Measurements from ENCODE around the gene LTV1. TPM values are rescaled to one million over a fixed set of nuclear protein-coding genes. Genes with fewer than 3 reads are reported as not detected.
"Not testable (repeated sequence)": the region's sequence is repeated elsewhere in the genome, so short reads cannot be mapped to it uniquely, and the experiment has no call there.

Gene LTV1, protein sequence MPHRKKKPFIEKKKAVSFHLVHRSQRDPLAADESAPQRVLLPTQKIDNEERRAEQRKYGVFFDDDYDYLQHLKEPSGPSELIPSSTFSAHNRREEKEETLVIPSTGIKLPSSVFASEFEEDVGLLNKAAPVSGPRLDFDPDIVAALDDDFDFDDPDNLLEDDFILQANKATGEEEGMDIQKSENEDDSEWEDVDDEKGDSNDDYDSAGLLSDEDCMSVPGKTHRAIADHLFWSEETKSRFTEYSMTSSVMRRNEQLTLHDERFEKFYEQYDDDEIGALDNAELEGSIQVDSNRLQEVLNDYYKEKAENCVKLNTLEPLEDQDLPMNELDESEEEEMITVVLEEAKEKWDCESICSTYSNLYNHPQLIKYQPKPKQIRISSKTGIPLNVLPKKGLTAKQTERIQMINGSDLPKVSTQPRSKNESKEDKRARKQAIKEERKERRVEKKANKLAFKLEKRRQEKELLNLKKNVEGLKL
- total RNA-seq (2014; rRNA removed): 20.7 and 25.1 TPM in 2 replicates
- Bru-seq, nascent RNA: percentile 91 among the genes with signal in this experiment
- percentile 85 among the genes with signal in this experiment for BruChase-seq, experiment 1, labeled RNA remaining after a 6-hour chase
- percentile 86 among the genes with signal in this experiment for BruChase-seq, experiment 2, labeled RNA remaining after a 2-hour chase
- long read RNA-seq, transcript LTV1-201 (11 exons, 1,847 nt): major isoform, 45 of 59 reads
- long read RNA-seq, partial matches to known transcripts: 10 of 59 reads
- long read RNA-seq, other reads (novel, unspliced or antisense): 4 of 59 reads

DNA sequence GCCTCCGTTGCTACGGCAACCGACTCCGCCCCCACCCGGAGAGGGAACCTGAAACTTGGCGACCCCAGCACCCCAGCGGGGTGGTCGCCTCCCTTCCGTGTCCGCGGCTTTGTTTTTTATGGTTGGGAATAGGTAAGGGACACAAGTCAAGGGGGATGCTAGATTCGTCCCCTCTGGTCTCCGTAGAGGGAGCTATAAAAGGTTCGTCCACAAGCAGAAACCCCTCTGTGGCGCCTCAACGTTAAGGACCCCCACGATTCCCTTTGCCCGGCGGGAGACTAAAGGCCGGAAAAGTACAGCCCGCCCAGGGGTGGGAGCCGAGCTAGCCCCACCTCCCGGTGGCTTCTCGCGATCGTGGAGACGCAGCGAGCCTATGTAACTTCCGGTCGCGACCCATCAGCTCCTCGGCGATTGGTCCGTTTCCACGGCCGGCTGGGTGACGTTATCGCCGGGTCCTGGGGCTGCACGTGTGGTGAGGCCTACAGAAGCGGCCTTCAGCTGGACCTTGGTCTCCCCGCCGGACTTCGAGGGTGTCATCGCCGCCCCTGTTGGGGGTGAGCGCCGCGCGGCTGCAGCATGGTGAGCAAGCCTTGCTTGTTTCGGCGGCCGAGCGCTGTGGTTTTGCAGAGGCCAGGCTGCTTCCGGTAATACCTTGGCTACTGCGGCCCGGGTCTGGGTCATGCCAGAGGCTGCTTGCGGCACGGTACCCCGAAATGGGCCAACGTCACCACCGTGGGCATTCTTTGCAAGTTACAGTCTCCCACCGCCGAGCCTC lies at the start of gene LTV1:
Gene LTV1 (plus strand): TSS at position 437 of the 775 bp plus-strand sequence. CDS start 140 bp downstream, at position 577.
- H2AFZ ChIP-seq (ENCODE audit: low read length): peak within 1 kb of the TSS; percentile 97
- DNase-seq (peak; percentile 92), ATAC-seq (peak; percentile 98)
- peak within 1 kb of the TSS; percentile 97 for H3K4me2 ChIP-seq (ENCODE audit: low read length)
- CTCF ChIA-PET: interaction anchor here (0.5 to 2.1 kb wide), 2 partner anchors 268 to 1368 kb away, joined by 3 to 11 read pairs; no protein-coding TSS in a partner anchor
- H3K4me1 ChIP-seq (ENCODE audit: insufficient read depth, low read length): peaks cover 9% of the 10 kb centered on the region; the same call in 1 of the 2 replicates
- intact Hi-C loops (cut with micrococcal nuclease): loop anchor here (5.0 to 10.0 kb wide), 3 partner anchors 98 to 266 kb away; partner anchors contain the start of gene PHACTR2
- TF ChIP-seq, protein P1, sequence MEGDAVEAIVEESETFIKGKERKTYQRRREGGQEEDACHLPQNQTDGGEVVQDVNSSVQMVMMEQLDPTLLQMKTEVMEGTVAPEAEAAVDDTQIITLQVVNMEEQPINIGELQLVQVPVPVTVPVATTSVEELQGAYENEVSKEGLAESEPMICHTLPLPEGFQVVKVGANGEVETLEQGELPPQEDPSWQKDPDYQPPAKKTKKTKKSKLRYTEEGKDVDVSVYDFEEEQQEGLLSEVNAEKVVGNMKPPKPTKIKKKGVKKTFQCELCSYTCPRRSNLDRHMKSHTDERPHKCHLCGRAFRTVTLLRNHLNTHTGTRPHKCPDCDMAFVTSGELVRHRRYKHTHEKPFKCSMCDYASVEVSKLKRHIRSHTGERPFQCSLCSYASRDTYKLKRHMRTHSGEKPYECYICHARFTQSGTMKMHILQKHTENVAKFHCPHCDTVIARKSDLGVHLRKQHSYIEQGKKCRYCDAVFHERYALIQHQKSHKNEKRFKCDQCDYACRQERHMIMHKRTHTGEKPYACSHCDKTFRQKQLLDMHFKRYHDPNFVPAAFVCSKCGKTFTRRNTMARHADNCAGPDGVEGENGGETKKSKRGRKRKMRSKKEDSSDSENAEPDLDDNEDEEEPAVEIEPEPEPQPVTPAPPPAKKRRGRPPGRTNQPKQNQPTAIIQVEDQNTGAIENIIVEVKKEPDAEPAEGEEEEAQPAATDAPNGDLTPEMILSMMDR (conservative IDR thresholded peaks at IDR 0.05; ENCODE audit: low read depth, low read length): no peak
- no peak for TF ChIP-seq EZH2phosphoT487 (IDR thresholded peaks at IDR 0.05; ENCODE audit: borderline replicate concordance, low read length)
- no peak for TF ChIP-seq EZH2 (IDR thresholded peaks at IDR 0.05; ENCODE audit: low read length, unreplicated experiment)
- no peaks in the 10 kb centered on the region for H3K9me2 ChIP-seq (replicated peaks; ENCODE audit: low read length)
- peak within 1 kb of the TSS; percentile 98 for H3K9ac ChIP-seq (ENCODE audit: low read length)
- POLR2A ChIA-PET (ENCODE audit: unreplicated experiment): interaction anchor here (0.6 to 1.0 kb wide), 2 partner anchors 10 to 146 kb away, joined by 3 to 4 read pairs; no protein-coding TSS in a partner anchor
- peaks cover 31% of the 10 kb centered on the region for H3K36me3 ChIP-seq (ENCODE audit: low read depth, low read length)
- H3F3A ChIP-seq (ENCODE audit: low read length, unreplicated experiment): no peaks in the 10 kb centered on the region
- no TSS peak for BruUV-seq (replicated peaks)
- H3K27ac ChIP-seq (ENCODE audit: low read length): peak within 1 kb of the TSS; percentile 54
- peak within 1 kb of the TSS; percentile 85 for H3K4me3 ChIP-seq (ENCODE audit: low read length)
- no peaks in the 10 kb centered on the region for H4K20me1 ChIP-seq (ENCODE audit: low read length)
- no peaks in the 10 kb centered on the region for H3K9me3 ChIP-seq (ENCODE audit: low read length)
- H3K79me2 ChIP-seq (ENCODE audit: low read length): peaks cover 47% of the 10 kb centered on the region
- no peaks in the 10 kb centered on the region for H3K27me3 ChIP-seq (ENCODE audit: low read length)

DNA sequence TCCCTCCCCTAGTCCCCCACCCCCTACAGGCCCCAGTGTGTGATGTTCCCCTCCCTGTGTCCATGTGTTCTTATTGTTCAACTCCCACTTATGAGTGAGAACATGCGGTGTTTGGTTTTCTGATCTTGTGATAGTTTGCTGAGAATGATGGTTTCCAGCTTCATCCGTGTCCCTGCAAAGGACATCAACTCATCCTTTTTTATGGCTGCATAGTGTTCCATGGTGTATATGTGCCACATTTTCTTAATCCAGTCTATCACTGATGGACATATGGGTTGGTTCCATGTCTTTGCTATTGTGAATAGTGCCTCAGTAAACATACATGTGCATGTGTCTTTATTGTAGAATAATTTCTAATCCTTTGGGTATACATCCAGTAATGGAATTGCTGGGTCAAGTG lies 46.6 kb upstream of the LTV1 start:
- H3K27me3 ChIP-seq (ENCODE audit: low read length); BruUV-seq (replicated peaks); H4K20me1 ChIP-seq (ENCODE audit: low read length); H3K36me3 ChIP-seq (ENCODE audit: low read depth, low read length); POLR2A ChIA-PET (ENCODE audit: unreplicated experiment); H3K27ac ChIP-seq (ENCODE audit: low read length); H3F3A ChIP-seq (ENCODE audit: low read length, unreplicated experiment); H3K9me2 ChIP-seq (replicated peaks; ENCODE audit: low read length); CTCF ChIA-PET; H2AFZ ChIP-seq (ENCODE audit: low read length); DNase-seq; H3K4me3 ChIP-seq (ENCODE audit: low read length); H3K9ac ChIP-seq (ENCODE audit: low read length); H3K9me3 ChIP-seq (ENCODE audit: low read length); ATAC-seq; intact Hi-C loops (cut with micrococcal nuclease); H3K79me2 ChIP-seq (ENCODE audit: low read length); H3K4me1 ChIP-seq (ENCODE audit: insufficient read depth, low read length); H3K4me2 ChIP-seq (ENCODE audit: low read length): not testable (repeated sequence)

DNA sequence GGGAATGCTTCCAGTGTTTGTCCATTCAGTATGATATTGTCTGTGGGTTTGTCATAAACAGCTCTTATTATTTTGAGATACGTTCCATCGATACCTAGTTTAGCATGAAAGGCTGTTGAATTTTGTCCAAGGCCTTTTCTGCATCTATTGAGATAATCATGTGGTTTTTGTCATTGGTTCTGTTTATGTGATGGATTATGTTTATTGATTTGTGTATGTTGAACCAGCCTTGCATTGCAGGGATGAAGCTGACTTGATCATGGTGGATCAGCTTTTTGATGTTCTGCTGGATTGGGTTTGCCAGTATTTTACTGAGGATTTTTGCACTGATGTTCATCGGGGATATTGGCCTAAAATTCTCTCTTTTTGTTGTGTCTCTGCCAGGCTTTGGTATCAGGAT lies 44.7 kb upstream of the LTV1 start:
- H2AFZ ChIP-seq (ENCODE audit: low read length); H3K79me2 ChIP-seq (ENCODE audit: low read length); intact Hi-C loops (cut with micrococcal nuclease); H4K20me1 ChIP-seq (ENCODE audit: low read length); BruUV-seq (replicated peaks); H3K9ac ChIP-seq (ENCODE audit: low read length); H3F3A ChIP-seq (ENCODE audit: low read length, unreplicated experiment); H3K36me3 ChIP-seq (ENCODE audit: low read depth, low read length); H3K9me3 ChIP-seq (ENCODE audit: low read length); ATAC-seq; CTCF ChIA-PET; H3K27ac ChIP-seq (ENCODE audit: low read length); H3K4me1 ChIP-seq (ENCODE audit: insufficient read depth, low read length); DNase-seq; H3K27me3 ChIP-seq (ENCODE audit: low read length); H3K9me2 ChIP-seq (replicated peaks; ENCODE audit: low read length); H3K4me3 ChIP-seq (ENCODE audit: low read length); H3K4me2 ChIP-seq (ENCODE audit: low read length); POLR2A ChIA-PET (ENCODE audit: unreplicated experiment): not testable (repeated sequence)
